Measurements from ENCODE around the gene KCNK3.

The KCNK3 gene

GRCh38 chr2:26712486-26713465 lies 20.3 kb downstream of the KCNK3 start:
- Histone ChIP-seq H3K36me3 (ENCODE audit: control insufficient read depth in 1 of 2, insufficient read depth in 2 of 2, low read depth in 1 of 2, low read length in 2 of 2) (no peaks in the 10 kb centered on the region), H4K8ac (ENCODE audit: low read length) (no peak overlapping the region), H2BK120ac (ENCODE audit: low read depth, low read length) (no peak overlapping the region), H4K91ac (ENCODE audit: low read length) (no peak overlapping the region), H3K14ac (ENCODE audit: low read length in 2 of 2) (peak overlapping the region in 1 of 2 experiments; percentile 3), H3K79me1 (replicated peaks; ENCODE audit: low read length, poor library complexity, severe bottlenecking) (no peaks in the 10 kb centered on the region), H3K27ac (ENCODE audit: low read length, poor library complexity, severe bottlenecking) (no peak overlapping the region), H2AFZ (ENCODE audit: low read depth, low read length) (no peak overlapping the region), H2AK5ac (ENCODE audit: low read length, severe bottlenecking) (no peak overlapping the region), H3K4me1 (ENCODE audit: control insufficient read depth, insufficient read depth, low read depth, low read length) (no peaks in the 10 kb centered on the region), H2BK12ac (ENCODE audit: low read length in 2 of 2) (no peak overlapping the region), H2BK5ac (ENCODE audit: low read depth, low read length, poor library complexity, severe bottlenecking) (no peak overlapping the region), H3K4me3 (ENCODE audit: insufficient read depth in 1 of 2, low read depth in 1 of 2, low read length in 2 of 2) (no peak overlapping the region), H3K18ac (ENCODE audit: low read depth in 1 of 2, low read length in 2 of 2) (no peak overlapping the region), H3K27me3 (ENCODE audit: control insufficient read depth in 1 of 2, insufficient read depth in 1 of 2, low read length in 2 of 2) (peaks cover 6 to 34% of the 10 kb centered on the region in 2 experiments), H3K4ac (ENCODE audit: low read depth in 1 of 2, low read length in 2 of 2) (no peak overlapping the region), H3K4me2 (ENCODE audit: low read length, poor library complexity, severe bottlenecking) (no peak overlapping the region), H3K9ac (ENCODE audit: low read length) (no peak overlapping the region), H2BK15ac (ENCODE audit: low read depth, poor library complexity, severe bottlenecking) (no peak overlapping the region), H3K23ac (ENCODE audit: low read length in 2 of 2) (no peak overlapping the region), H3K9me3 (ENCODE audit: control insufficient read depth, low read length) (peaks cover 3% of the 10 kb centered on the region)
- DNase-seq = no peak
- WGBS = 96% methylated on average over 9 of the region's 11 CpGs

GRCh38 chr2:26715528-26716270 lies 23.2 kb downstream of the KCNK3 start:
- no peak overlapping the region for H2BK5ac ChIP-seq (ENCODE audit: low read depth, low read length, poor library complexity, severe bottlenecking)
- no peak overlapping the region for H4K91ac ChIP-seq (ENCODE audit: low read length)
- no peak overlapping the region for H3K4ac ChIP-seq (ENCODE audit: low read depth in 1 of 2, low read length in 2 of 2)
- no peak overlapping the region for H2BK12ac ChIP-seq (ENCODE audit: low read length in 2 of 2)
- 89% methylated on average over 13 of the region's 13 CpGs for WGBS
- H2BK120ac ChIP-seq (ENCODE audit: low read depth, low read length) = no peak overlapping the region
- DNase-seq = no peak
- peaks cover 6 to 19% of the 10 kb centered on the region in 2 experiments for H3K27me3 ChIP-seq (ENCODE audit: control insufficient read depth in 1 of 2, insufficient read depth in 1 of 2, low read length in 2 of 2)
- no peak overlapping the region for H3K9ac ChIP-seq (ENCODE audit: low read length)
- H3K23ac ChIP-seq (ENCODE audit: low read length in 2 of 2) = no peak overlapping the region
- peaks cover 3% of the 10 kb centered on the region for H3K9me3 ChIP-seq (ENCODE audit: control insufficient read depth, low read length)
- H3K79me1 ChIP-seq (replicated peaks; ENCODE audit: low read length, poor library complexity, severe bottlenecking) = no peaks in the 10 kb centered on the region
- no peak overlapping the region for H3K27ac ChIP-seq (ENCODE audit: low read length, poor library complexity, severe bottlenecking)
- no peak overlapping the region for H2AK5ac ChIP-seq (ENCODE audit: low read length, severe bottlenecking)
- no peak overlapping the region for H4K8ac ChIP-seq (ENCODE audit: low read length)
- no peak overlapping the region for H2AFZ ChIP-seq (ENCODE audit: low read depth, low read length)
- H3K4me2 ChIP-seq (ENCODE audit: low read length, poor library complexity, severe bottlenecking) = no peak overlapping the region
- H2BK15ac ChIP-seq (ENCODE audit: low read depth, poor library complexity, severe bottlenecking) = no peak overlapping the region
- H3K4me3 ChIP-seq (ENCODE audit: insufficient read depth in 1 of 2, low read depth in 1 of 2, low read length in 2 of 2) = no peak overlapping the region
- no peaks in the 10 kb centered on the region for H3K36me3 ChIP-seq (ENCODE audit: control insufficient read depth in 1 of 2, insufficient read depth in 2 of 2, low read depth in 1 of 2, low read length in 2 of 2)
- no peak overlapping the region for H3K14ac ChIP-seq (ENCODE audit: low read length in 2 of 2)
- peaks cover 8% of the 10 kb centered on the region for H3K4me1 ChIP-seq (ENCODE audit: control insufficient read depth, insufficient read depth, low read depth, low read length)
- H3K18ac ChIP-seq (ENCODE audit: low read depth in 1 of 2, low read length in 2 of 2) = no peak overlapping the region

- no peak overlapping the region for H3K23ac ChIP-seq (ENCODE audit: low read length in 2 of 2)
- no peak overlapping the region for H3K4me2 ChIP-seq (ENCODE audit: low read length, poor library complexity, severe bottlenecking)
- H3K27ac ChIP-seq (ENCODE audit: low read length, poor library complexity, severe bottlenecking) = no peak overlapping the region
- H3K4me3 ChIP-seq (ENCODE audit: insufficient read depth in 1 of 2, low read depth in 1 of 2, low read length in 2 of 2) = no peak overlapping the region
- no peak overlapping the region for H2BK12ac ChIP-seq (ENCODE audit: low read length in 2 of 2)
- no peak overlapping the region for H2AFZ ChIP-seq (ENCODE audit: low read depth, low read length)
- no peak for DNase-seq
- H2AK5ac ChIP-seq (ENCODE audit: low read length, severe bottlenecking) = no peak overlapping the region
- H3K36me3 ChIP-seq (ENCODE audit: control insufficient read depth in 1 of 2, insufficient read depth in 2 of 2, low read depth in 1 of 2, low read length in 2 of 2) = no peaks in the 10 kb centered on the region
- H3K4me1 ChIP-seq (ENCODE audit: control insufficient read depth, insufficient read depth, low read depth, low read length) = peaks cover 14% of the 10 kb centered on the region
- H2BK5ac ChIP-seq (ENCODE audit: low read depth, low read length, poor library complexity, severe bottlenecking) = no peak overlapping the region
- H3K9ac ChIP-seq (ENCODE audit: low read length) = no peak overlapping the region
- H3K79me1 ChIP-seq (replicated peaks; ENCODE audit: low read length, poor library complexity, severe bottlenecking) = no peaks in the 10 kb centered on the region
- H4K91ac ChIP-seq (ENCODE audit: low read length) = no peak overlapping the region
- no peak overlapping the region for H2BK120ac ChIP-seq (ENCODE audit: low read depth, low read length)
- H3K9me3 ChIP-seq (ENCODE audit: control insufficient read depth, low read length) = peaks cover 3% of the 10 kb centered on the region
- no peak overlapping the region for H3K4ac ChIP-seq (ENCODE audit: low read depth in 1 of 2, low read length in 2 of 2)
- H2BK15ac ChIP-seq (ENCODE audit: low read depth, poor library complexity, severe bottlenecking) = no peak overlapping the region
- no peak overlapping the region for H4K8ac ChIP-seq (ENCODE audit: low read length)
- 84% methylated on average over 2 of the region's 3 CpGs for WGBS
- H3K14ac ChIP-seq (ENCODE audit: low read length in 2 of 2) = no peak overlapping the region
- peaks cover 2 to 16% of the 10 kb centered on the region in 2 experiments for H3K27me3 ChIP-seq (ENCODE audit: control insufficient read depth in 1 of 2, insufficient read depth in 1 of 2, low read length in 2 of 2)
- no peak overlapping the region for H3K18ac ChIP-seq (ENCODE audit: low read depth in 1 of 2, low read length in 2 of 2)
Observed at GRCh38 chr2:26716340-26716739, 23.8 kb downstream of the KCNK3 start.

GRCh38 chr2:26716769-26717168 lies 24.2 kb downstream of the KCNK3 start:
- Histone ChIP-seq H2BK15ac (ENCODE audit: low read depth, poor library complexity, severe bottlenecking) (no peak overlapping the region), H2BK5ac (ENCODE audit: low read depth, low read length, poor library complexity, severe bottlenecking) (no peak overlapping the region), H2BK120ac (ENCODE audit: low read depth, low read length) (no peak overlapping the region), H2BK12ac (ENCODE audit: low read length in 2 of 2) (no peak overlapping the region), H4K91ac (ENCODE audit: low read length) (no peak overlapping the region), H3K9ac (ENCODE audit: low read length) (no peak overlapping the region), H3K4me3 (ENCODE audit: insufficient read depth in 1 of 2, low read depth in 1 of 2, low read length in 2 of 2) (no peak overlapping the region), H3K23ac (ENCODE audit: low read length in 2 of 2) (no peak overlapping the region), H3K79me1 (replicated peaks; ENCODE audit: low read length, poor library complexity, severe bottlenecking) (no peaks in the 10 kb centered on the region), H3K27me3 (ENCODE audit: control insufficient read depth in 1 of 2, insufficient read depth in 1 of 2, low read length in 2 of 2) (peaks cover 0 to 14% of the 10 kb centered on the region in 2 experiments), H4K8ac (ENCODE audit: low read length) (no peak overlapping the region), H3K4ac (ENCODE audit: low read depth in 1 of 2, low read length in 2 of 2) (no peak overlapping the region), H3K4me1 (ENCODE audit: control insufficient read depth, insufficient read depth, low read depth, low read length) (peaks cover 18% of the 10 kb centered on the region), H3K4me2 (ENCODE audit: low read length, poor library complexity, severe bottlenecking) (no peak overlapping the region), H3K36me3 (ENCODE audit: control insufficient read depth in 1 of 2, insufficient read depth in 2 of 2, low read depth in 1 of 2, low read length in 2 of 2) (no peaks in the 10 kb centered on the region), H3K18ac (ENCODE audit: low read depth in 1 of 2, low read length in 2 of 2) (no peak overlapping the region), H3K14ac (ENCODE audit: low read length in 2 of 2) (no peak overlapping the region), H3K27ac (ENCODE audit: low read length, poor library complexity, severe bottlenecking) (no peak overlapping the region), H3K9me3 (ENCODE audit: control insufficient read depth, low read length) (peaks cover 3% of the 10 kb centered on the region), H2AK5ac (ENCODE audit: low read length, severe bottlenecking) (no peak overlapping the region), H2AFZ (ENCODE audit: low read depth, low read length) (no peak overlapping the region)
- 83% methylated on average over 2 of the region's 2 CpGs for WGBS
- no peak for DNase-seq

Measured in mesenchymal stem cell (in vitro differentiated cells and primary cell).